ENCODE measurements around the gene MTCL1.

The MTCL1 gene

GRCh38 chr18:8776013-8776943 is 70.9 kb downstream of the MTCL1 start:
- no peak for DNase-seq

GRCh38 chr18:8777846-8778245 is 72.5 kb downstream of the MTCL1 start:
- DNase-seq: no peak

GRCh38 chr18:8778386-8778785 is 73.0 kb downstream of the MTCL1 start:
- no peak for DNase-seq

- no peak for DNase-seq
These were observed 73.5 kb downstream of the MTCL1 start for GRCh38 chr18:8778824-8779223.

GRCh38 chr18:8779251-8779650 is 73.9 kb downstream of the MTCL1 start:
- no peak for DNase-seq

- DNase-seq: no peak
These were observed 74.9 kb downstream of the MTCL1 start for GRCh38 chr18:8780227-8780626.

GRCh38 chr18:8781671-8782070 is 76.3 kb downstream of the MTCL1 start:
- no peak for DNase-seq

- no peak for DNase-seq
These were observed 78.1 kb downstream of the MTCL1 start for GRCh38 chr18:8783335-8783993.

- DNase-seq: no peak
These were observed 78.7 kb downstream of the MTCL1 start for GRCh38 chr18:8783994-8784530.

- DNase-seq: no peak
These were observed 79.9 kb downstream of the MTCL1 start for GRCh38 chr18:8785261-8785660.

- DNase-seq: no peak
These were observed 80.6 kb downstream of the MTCL1 start for GRCh38 chr18:8785855-8786482.

GRCh38 chr18:8786483-8787370 is 81.4 kb downstream of the MTCL1 start:
- no peak for DNase-seq

- DNase-seq: no peak
These were observed 82.0 kb downstream of the MTCL1 start for GRCh38 chr18:8787371-8787670.

- DNase-seq: no peak
These were observed 82.4 kb downstream of the MTCL1 start for GRCh38 chr18:8787794-8788193.

- DNase-seq: no peak
These were observed 83.4 kb downstream of the MTCL1 start for GRCh38 chr18:8788503-8789429.

GRCh38 chr18:8791171-8791651 is 85.9 kb downstream of the MTCL1 start:
- DNase-seq: no peak

- DNase-seq: no peak
These were observed 87.4 kb downstream of the MTCL1 start for GRCh38 chr18:8792688-8793316.

GRCh38 chr18:8793445-8794155 is 88.2 kb downstream of the MTCL1 start:
- no peak for DNase-seq

GRCh38 chr18:8794156-8794933 is 89.0 kb downstream of the MTCL1 start:
- DNase-seq: no peak
